ENCODE data around the gene GOT1. TPM values are rescaled to one million over a fixed set of nuclear protein-coding genes. Genes with fewer than 3 reads are reported as not detected.

GOT1 gene
- total and polyA plus RNA-seq, 10 donors, result 9.9 to 23.1 (median 15.5) TPM

DNA sequence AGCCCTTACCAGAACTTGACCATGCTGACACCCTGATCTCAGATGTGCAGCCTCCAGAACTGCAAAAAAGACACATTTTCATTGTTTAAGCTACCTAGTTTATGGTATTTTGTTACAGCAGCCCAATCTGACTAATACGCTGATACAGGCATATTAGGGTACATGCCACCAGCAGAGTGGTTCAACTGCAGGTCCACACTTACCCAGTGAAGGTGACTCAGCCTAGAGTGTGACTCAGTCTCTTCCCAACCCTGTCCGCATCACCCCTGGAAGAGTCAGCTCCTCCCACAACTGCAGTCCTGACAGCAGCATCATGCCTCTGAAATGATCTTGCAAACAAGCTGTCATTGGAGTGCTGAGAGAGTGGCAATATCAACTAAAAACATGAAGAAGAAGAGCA lies 30.8 kb upstream of the GOT1 start:
- Histone ChIP-seq H3K9me3 (no peaks in the 10 kb centered on the region), H3K36me3 (no peaks in the 10 kb centered on the region), H3K27ac (no peak overlapping the region), H3K4me1 (no peaks in the 10 kb centered on the region), H3K27me3 (replicated peaks in 1 of 7) (peaks cover 0 to 3% (median 0%) of the 10 kb centered on the region in 7 donors), H3K4me3 (no peak overlapping the region)
- no peak for DNase-seq
- intact Hi-C loops (cut with DNase I; ENCODE audit: low total_unique reads), result no loop called here
- WGBS, 5 donors, result 93 to 100% (median 96%) methylated on average over 2 of the region's 2 CpGs
- TF ChIP-seq, protein P1, sequence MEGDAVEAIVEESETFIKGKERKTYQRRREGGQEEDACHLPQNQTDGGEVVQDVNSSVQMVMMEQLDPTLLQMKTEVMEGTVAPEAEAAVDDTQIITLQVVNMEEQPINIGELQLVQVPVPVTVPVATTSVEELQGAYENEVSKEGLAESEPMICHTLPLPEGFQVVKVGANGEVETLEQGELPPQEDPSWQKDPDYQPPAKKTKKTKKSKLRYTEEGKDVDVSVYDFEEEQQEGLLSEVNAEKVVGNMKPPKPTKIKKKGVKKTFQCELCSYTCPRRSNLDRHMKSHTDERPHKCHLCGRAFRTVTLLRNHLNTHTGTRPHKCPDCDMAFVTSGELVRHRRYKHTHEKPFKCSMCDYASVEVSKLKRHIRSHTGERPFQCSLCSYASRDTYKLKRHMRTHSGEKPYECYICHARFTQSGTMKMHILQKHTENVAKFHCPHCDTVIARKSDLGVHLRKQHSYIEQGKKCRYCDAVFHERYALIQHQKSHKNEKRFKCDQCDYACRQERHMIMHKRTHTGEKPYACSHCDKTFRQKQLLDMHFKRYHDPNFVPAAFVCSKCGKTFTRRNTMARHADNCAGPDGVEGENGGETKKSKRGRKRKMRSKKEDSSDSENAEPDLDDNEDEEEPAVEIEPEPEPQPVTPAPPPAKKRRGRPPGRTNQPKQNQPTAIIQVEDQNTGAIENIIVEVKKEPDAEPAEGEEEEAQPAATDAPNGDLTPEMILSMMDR (IDR thresholded peaks at IDR 0.05 in 8 of 11, conservative IDR thresholded peaks at IDR 0.05 in 3 of 11), result no peak
- TF ChIP-seq POLR2A (IDR thresholded peaks at IDR 0.05) (no peak), POLR2AphosphoS5 (IDR thresholded peaks at IDR 0.05) (no peak)

DNA sequence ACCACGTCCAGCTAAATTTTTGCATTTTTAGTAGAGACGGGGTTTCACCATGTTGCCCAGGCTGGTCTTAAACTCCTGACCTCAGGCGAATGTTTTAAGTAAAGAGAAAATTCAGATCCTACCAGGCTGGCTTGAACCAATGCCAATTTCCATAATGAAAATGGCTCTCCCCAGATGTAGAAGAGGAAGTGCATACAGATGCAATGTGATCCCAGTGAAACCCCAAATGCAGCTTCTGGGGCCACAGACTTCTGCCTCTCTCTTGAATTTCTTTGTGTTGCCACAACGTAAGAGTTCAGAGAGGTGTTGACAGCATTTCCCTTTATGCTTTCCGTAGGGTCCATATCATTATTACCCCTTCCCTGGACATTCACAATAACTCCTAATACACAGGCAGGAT lies 29.6 kb upstream of the GOT1 start:
- DNase-seq, result no peak

DNA sequence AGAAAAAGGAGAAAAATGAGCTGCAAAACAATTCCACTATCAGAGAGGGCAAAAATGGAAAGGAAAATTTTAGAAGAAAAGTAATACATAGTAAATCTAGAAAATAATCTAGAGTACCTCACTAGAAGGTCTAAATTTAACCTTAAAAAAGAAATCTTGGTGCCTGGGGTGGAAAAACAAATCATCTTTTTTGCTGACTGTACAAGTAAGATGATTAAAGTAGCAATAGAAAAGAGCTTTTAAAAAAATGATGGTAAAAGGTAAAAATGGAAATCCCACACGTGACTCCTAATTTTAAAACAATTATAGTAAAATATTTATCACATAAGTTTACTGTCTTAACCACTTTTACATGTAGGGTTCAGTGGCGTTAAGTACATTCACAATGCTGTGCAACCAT lies 28.8 kb upstream of the GOT1 start:
- H3K4me1 ChIP-seq, result no peaks in the 10 kb centered on the region
- H3K36me3 ChIP-seq, result no peaks in the 10 kb centered on the region
- TF ChIP-seq, protein P1 (IDR thresholded peaks at IDR 0.05 in 8 of 11, conservative IDR thresholded peaks at IDR 0.05 in 3 of 11), result no peak
- TF ChIP-seq POLR2AphosphoS5 (IDR thresholded peaks at IDR 0.05) (no peak), POLR2A (IDR thresholded peaks at IDR 0.05) (no peak)
- peaks cover 0 to 3% (median 0%) of the 10 kb centered on the region in 7 donors for H3K27me3 ChIP-seq (replicated peaks in 1 of 7)
- H3K4me3 ChIP-seq, result no peak overlapping the region
- 80 to 90% (median 85%) methylated on average over 2 of the region's 2 CpGs for WGBS, 5 donors
- H3K27ac ChIP-seq, result no peak overlapping the region
- no peaks in the 10 kb centered on the region for H3K9me3 ChIP-seq
- intact Hi-C loops (cut with DNase I; ENCODE audit: low total_unique reads), result no loop called here
- DNase-seq, result no peak

More for the DNA sequence above, 29.6 kb upstream of the GOT1 start:
- peaks cover 0 to 3% (median 0%) of the 10 kb centered on the region in 7 donors for H3K27me3 ChIP-seq (replicated peaks in 1 of 7)
- intact Hi-C loops (cut with DNase I; ENCODE audit: low total_unique reads), result no loop called here
- WGBS, 5 donors, result 64 to 86% (median 76%) methylated on average over 5 of the region's 5 CpGs
- H3K9me3 ChIP-seq, result no peaks in the 10 kb centered on the region
- no peak overlapping the region for H3K4me3 ChIP-seq
- H3K4me1 ChIP-seq, result no peaks in the 10 kb centered on the region
- H3K27ac ChIP-seq, result no peak overlapping the region
- TF ChIP-seq POLR2A (IDR thresholded peaks at IDR 0.05), result no peak
- TF ChIP-seq POLR2AphosphoS5 (IDR thresholded peaks at IDR 0.05), result no peak
- TF ChIP-seq, protein P1 (IDR thresholded peaks at IDR 0.05 in 8 of 11, conservative IDR thresholded peaks at IDR 0.05 in 3 of 11), result no peak
- no peaks in the 10 kb centered on the region for H3K36me3 ChIP-seq

DNA sequence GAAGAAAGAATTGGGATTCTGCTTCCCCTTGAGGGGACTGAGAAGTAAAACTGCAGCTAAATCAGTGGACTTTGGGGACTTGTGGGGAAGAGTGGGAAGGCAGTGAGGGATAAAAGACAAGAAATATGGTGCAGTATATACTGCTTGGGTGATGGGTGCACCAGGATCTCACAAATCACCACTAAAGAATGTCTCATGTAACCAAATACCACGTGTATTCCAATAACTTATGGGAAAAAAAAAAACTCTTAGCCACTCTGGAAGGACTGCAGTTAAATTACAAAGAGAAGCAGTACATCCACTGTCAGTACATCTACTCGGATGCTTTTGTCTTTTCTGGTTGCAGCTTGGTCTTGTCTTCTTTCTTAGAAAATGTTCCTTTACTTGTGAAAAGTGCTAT lies 27.4 kb upstream of the GOT1 start:
- Histone ChIP-seq H3K9me3 (no peaks in the 10 kb centered on the region), H3K4me3 (no peak overlapping the region), H3K4me1 (no peaks in the 10 kb centered on the region), H3K27me3 (replicated peaks in 1 of 7) (peaks cover 0 to 3% (median 0%) of the 10 kb centered on the region in 7 donors), H3K27ac (no peak overlapping the region), H3K36me3 (no peaks in the 10 kb centered on the region)
- no peak for DNase-seq
- intact Hi-C loops (cut with DNase I; ENCODE audit: low total_unique reads), result no loop called here
- TF ChIP-seq, protein P1 (IDR thresholded peaks at IDR 0.05 in 8 of 11, conservative IDR thresholded peaks at IDR 0.05 in 3 of 11), result no peak
- TF ChIP-seq POLR2AphosphoS5 (IDR thresholded peaks at IDR 0.05) (no peak), POLR2A (IDR thresholded peaks at IDR 0.05) (no peak)
- 52 to 62% (median 56%) methylated on average over 2 of the region's 2 CpGs for WGBS, 5 donors
